ENCODE measurements around the gene BBS1. TPM values are rescaled to one million over a fixed set of nuclear protein-coding genes. Genes with fewer than 3 reads are reported as not detected.

Gene BBS1
- polyA plus RNA-seq, 1 experiment: 17.7 TPM

DNA sequence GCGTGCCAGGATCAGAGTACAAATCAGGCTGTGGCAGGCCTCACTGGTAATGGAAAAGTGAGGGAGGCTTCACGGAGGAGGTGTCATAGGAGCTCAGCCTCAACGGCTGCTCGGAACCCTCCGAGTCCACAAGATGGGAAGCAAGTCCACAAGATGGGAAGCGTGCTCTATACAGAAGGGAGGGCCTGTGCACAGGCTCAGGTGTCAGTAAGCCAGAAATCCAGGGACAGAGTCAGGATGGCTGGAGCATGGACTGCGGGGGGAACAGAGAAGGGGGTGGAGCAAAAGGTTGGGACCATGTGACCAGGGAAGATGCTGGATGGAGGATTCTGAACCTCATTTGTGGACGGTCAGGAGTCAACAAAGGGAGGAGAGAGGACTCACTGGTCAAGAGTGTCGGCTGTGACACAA lies 33.6 kb upstream of the BBS1 start:
- TF ChIP-seq, protein P1, sequence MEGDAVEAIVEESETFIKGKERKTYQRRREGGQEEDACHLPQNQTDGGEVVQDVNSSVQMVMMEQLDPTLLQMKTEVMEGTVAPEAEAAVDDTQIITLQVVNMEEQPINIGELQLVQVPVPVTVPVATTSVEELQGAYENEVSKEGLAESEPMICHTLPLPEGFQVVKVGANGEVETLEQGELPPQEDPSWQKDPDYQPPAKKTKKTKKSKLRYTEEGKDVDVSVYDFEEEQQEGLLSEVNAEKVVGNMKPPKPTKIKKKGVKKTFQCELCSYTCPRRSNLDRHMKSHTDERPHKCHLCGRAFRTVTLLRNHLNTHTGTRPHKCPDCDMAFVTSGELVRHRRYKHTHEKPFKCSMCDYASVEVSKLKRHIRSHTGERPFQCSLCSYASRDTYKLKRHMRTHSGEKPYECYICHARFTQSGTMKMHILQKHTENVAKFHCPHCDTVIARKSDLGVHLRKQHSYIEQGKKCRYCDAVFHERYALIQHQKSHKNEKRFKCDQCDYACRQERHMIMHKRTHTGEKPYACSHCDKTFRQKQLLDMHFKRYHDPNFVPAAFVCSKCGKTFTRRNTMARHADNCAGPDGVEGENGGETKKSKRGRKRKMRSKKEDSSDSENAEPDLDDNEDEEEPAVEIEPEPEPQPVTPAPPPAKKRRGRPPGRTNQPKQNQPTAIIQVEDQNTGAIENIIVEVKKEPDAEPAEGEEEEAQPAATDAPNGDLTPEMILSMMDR (IDR thresholded peaks at IDR 0.05; ENCODE audit: low read depth, low read length): no peak
- H3K27ac ChIP-seq (ENCODE audit: low read depth, low read length): no peak overlapping the region
- ChIA-PET CTCF (no interaction called here), POLR2A (no interaction called here)
- H3K9me3 ChIP-seq (ENCODE audit: control insufficient read depth, insufficient read depth, low read length): no peaks in the 10 kb centered on the region; the same call in 1 of the 2 replicates
- DNase-seq (ENCODE audit: low read depth, low spot score): no peak
- no peak overlapping the region for H3K4me3 ChIP-seq (ENCODE audit: low read depth, low read length)
- H3K27me3 ChIP-seq (ENCODE audit: control insufficient read depth, insufficient read depth, low read length): no peaks in the 10 kb centered on the region

DNA sequence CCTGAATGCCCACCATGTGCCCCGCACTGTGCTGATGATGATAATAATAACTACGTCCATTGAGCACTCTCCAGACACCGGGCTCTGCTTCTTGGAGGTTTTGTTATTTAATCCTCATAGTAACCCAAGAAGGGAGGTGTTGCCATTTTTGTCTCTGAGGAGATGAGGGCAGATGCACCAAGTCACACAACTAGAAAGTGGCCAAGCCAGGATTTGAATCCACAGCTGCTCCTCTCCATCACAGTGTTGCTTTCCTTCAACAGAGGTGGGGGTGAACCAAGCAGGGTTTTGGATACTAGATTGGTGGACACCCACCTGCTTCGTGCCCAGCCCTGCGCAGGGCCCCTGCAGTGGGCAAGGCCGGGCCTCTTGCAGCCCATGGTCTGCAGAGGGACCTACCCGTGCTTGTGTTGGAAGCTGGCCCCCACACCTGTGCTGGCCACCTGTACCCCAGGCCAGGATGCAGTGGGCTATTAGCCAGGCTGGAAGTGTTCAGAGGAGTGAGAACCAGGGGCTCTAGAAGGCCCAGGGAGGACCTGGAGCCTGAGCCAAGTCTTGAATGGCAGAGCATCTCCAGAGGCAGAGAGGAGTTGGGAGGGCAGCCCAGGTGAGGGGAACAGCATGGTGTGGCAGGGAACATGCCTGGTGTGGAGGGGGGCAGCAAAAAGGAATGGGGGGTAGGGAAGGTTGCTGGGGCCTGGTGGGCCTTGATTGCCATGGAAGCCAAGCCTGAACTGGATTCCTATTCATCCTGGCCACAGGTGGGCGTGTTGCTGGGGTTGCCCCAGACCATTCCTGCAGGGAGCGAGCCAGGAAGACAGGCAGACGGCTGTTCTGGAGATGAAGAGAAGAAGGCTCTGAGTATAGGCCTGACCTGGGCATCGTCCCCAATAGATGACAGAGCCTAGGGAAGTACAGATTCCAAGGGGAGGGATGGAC lies 32.9 kb upstream of the BBS1 start:
- DNase-seq (ENCODE audit: low read depth, low spot score): no peak
- ChIA-PET POLR2A (no interaction called here), CTCF (interaction anchor here (0.9 kb wide), 1 partner anchor 48 kb away, joined by 3 read pairs; no protein-coding TSS in a partner anchor)
- Histone ChIP-seq H3K27ac (ENCODE audit: low read depth, low read length) (no peak overlapping the region), H3K9me3 (ENCODE audit: control insufficient read depth, insufficient read depth, low read length) (no peaks in the 10 kb centered on the region; the same call in 1 of the 2 replicates), H3K27me3 (ENCODE audit: control insufficient read depth, insufficient read depth, low read length) (no peaks in the 10 kb centered on the region), H3K4me3 (ENCODE audit: low read depth, low read length) (no peak overlapping the region)
- TF ChIP-seq, protein P1 (IDR thresholded peaks at IDR 0.05; ENCODE audit: low read depth, low read length): no peak

GRCh38 chr11:66478729-66479393 lies 31.6 kb upstream of the BBS1 start:
- Histone ChIP-seq H3K9me3 (ENCODE audit: control insufficient read depth, insufficient read depth, low read length) (no peaks in the 10 kb centered on the region; the same call in 1 of the 2 replicates), H3K27ac (ENCODE audit: low read depth, low read length) (no peak overlapping the region), H3K4me3 (ENCODE audit: low read depth, low read length) (peak overlapping the region; percentile 80), H3K27me3 (ENCODE audit: control insufficient read depth, insufficient read depth, low read length) (no peaks in the 10 kb centered on the region)
- TF ChIP-seq, protein P1 (IDR thresholded peaks at IDR 0.05; ENCODE audit: low read depth, low read length): peak; percentile 75
- no peak for DNase-seq (ENCODE audit: low read depth, low spot score)
- ChIA-PET CTCF (interaction anchor here (0.5 to 1.2 kb wide), 3 partner anchors 10 to 40 kb away, joined by 3 to 6 read pairs (median 3); partner anchors contain the start of gene MRPL11), POLR2A (interaction anchor here (2.3 kb wide), 1 partner anchor 40 kb away, joined by 11 read pairs; the partner anchor contains the start of gene MRPL11)

DNA sequence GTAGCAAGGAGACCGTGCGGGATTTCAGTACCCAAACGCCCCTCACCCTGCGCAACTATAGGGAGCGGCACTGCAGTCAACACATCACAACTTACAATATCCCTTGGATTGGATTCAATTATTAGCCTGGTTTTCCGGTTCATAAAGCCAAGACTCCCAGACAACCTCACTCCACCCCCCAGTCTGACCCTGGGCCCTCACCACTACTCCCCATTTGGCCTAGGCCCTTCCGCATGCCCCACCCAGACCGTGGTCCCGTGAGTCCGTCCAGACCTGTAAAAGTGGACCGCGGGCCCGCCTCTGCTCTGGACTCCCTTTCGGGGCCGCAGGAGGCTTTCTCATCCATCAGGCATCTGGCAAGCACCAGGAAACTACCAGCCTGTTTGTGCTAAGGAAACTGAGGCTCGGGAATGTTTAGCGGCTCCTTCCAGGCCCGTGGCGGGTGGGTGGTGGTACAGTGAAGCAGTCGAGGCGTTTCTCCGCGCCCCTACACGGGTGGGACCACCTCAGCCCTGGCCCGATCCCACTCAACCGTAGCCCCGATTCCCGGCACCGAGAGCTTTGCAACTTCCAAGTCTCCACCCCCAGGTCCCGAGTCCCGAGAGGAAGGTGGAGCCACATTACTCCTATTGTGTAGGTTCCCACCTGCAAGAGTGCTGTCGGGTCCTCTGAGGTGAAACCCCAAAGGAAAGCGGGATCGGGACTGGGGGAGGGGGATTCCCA lies 30.9 kb upstream of the BBS1 start:
- POLR2A ChIA-PET: interaction anchor here (0.7 to 2.3 kb wide), 12 partner anchors 10 to 168 kb away, joined by 3 to 32 read pairs (median 4); partner anchors contain the start of genes BBS1, MRPL11, PELI3 and RBM4
- Histone ChIP-seq H3K9me3 (ENCODE audit: control insufficient read depth, insufficient read depth, low read length) (no peaks in the 10 kb centered on the region; the same call in 1 of the 2 replicates), H3K4me3 (ENCODE audit: low read depth, low read length) (peak overlapping the region; percentile 80), H3K27ac (ENCODE audit: low read depth, low read length) (peak overlapping the region; percentile 96), H3K27me3 (ENCODE audit: control insufficient read depth, insufficient read depth, low read length) (no peaks in the 10 kb centered on the region)
- DNase-seq (ENCODE audit: low read depth, low spot score): peak; percentile 6
- CTCF ChIA-PET: interaction anchor here (0.5 to 1.2 kb wide), 3 partner anchors 10 to 41 kb away, joined by 3 to 6 read pairs (median 3); partner anchors contain the start of gene MRPL11
- TF ChIP-seq, protein P1 (IDR thresholded peaks at IDR 0.05; ENCODE audit: low read depth, low read length): no peak

Measured in AG04450 (cell line).